Dedifferentiated amniotic fluid mesenchymal stem cell (primary cell): ENCODE results near the gene HSF2.
A peak's percentile ranks its signal among the peaks of the same experiment; 100 is the strongest.

Source experiments
- DNase-seq: peaks from one replicate; pipeline ENCODE4 v3.0.0-alpha.2; 2016; ENCODE audit errors: extremely low spot score

HSF2 gene

DNA sequence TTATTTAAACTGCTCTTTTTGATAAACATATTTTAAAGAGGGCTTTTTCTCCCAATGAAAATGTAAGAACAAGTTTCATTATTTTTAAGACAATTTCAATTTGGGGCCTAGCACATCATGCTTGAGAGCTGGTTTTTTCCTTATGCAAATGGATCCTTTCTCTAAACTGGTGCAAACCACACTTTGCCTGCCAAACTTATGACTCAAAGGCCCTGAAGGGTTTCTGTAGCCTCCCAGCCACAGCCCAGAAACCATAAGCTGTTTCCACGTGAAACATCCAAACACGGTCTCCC is 451 bp upstream of the HSF2 start:
- no peak for DNase-seq

DNA sequence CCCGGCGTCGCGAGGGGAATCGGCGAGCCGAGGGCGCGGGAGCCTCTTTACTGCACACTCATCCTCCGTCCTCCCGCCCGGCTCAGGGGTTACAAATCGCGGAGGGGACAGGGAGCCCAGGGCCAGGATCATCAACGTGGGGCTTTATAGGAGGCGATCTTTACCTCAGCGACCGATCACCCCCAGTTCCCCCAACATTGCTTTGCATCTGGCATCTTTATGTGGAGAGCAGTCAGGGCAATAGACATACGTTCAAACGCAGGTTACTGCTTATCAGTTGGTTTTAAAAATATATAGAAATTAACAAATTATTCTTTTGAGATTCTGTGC is 634 bp downstream of the HSF2 start:
- no peak for DNase-seq

DNA sequence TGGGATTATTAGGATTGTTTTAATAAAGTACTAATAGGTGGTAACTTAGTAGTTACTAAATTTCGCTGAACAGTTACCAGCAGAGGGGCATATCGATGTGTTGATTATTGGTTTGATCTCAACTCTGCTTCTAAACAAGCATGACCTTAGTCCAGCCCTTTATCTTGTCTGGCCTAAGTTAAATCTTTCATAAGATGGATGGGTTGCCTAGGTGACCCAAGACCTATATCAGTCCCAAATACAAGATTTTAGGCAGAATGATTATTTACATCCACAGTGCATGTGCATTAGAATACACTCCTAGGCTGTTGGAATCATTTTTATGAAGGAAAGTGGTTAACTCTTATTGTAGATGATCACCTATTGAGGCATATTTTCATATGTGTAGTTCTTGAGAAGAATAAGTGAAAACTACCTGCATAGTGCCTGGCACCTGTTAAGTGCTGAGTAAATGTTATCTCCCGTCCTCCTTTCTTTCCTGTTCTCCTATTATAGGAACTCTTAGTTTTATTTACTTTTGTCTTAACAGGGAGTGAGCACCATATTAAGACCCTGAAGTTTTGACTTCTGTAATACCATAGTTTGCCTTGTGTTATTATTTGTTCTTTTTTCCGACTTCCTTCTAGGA is 1.1 kb downstream of the HSF2 start:
- DNase-seq = no peak

DNA sequence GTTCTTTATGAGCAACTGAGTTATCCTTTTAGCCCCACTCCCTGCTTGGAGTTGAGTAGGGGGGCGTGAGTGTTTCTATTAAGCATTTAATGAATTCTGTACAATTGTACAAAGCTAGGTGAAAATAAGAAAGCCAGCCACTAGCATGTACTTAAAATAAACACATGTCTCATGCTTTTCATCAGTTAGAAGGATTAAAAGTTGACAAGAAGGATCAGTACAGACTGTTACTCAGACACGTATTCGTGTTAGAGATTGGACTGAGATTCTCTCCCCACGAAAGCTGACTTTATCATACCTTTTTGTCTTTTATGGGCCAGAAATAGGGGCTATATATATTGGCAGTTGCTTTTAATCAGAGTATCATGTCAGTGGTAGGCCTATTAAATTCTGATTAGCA is 1.7 kb downstream of the HSF2 start:
- DNase-seq = no peak

DNA sequence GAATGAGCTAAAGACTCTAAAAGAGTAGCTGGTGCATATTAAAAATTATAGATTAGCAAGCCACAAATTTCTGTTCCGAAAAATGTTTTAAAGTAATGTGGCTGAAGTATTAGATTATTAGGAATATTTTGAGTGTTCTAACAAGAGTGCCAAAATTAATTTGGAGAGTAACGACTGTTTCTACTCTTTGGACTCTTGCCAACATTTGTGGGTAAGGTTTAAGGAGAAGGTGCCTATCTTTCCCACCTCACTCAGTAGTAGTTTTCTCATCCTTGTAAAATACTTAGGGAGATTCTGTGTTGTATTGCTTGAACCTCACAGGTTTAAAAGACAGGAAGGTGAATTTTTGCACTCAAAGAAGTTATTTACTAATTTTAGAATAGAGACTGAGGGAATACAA is 5.0 kb downstream of the HSF2 start:
- DNase-seq = no peak

DNA sequence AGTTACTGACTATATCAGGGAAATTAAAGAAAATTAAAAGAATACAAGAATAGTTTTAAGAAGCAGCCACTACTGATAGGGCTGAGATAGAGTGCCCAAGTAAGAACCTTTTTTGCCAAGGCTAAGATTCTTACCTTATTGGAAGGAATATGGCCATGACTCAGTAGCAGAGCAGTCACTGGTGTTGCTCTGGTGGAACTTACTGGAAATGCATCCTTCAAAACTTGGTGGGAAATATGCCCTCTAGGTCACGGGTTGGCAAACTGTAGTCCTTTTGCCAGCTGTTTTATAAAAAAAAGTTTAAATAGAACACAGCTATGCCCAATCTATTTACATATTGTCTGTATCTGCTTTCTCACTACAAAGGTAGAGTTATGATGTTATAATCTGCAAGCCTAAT is 6.0 kb downstream of the HSF2 start:
- DNase-seq = no peak

DNA sequence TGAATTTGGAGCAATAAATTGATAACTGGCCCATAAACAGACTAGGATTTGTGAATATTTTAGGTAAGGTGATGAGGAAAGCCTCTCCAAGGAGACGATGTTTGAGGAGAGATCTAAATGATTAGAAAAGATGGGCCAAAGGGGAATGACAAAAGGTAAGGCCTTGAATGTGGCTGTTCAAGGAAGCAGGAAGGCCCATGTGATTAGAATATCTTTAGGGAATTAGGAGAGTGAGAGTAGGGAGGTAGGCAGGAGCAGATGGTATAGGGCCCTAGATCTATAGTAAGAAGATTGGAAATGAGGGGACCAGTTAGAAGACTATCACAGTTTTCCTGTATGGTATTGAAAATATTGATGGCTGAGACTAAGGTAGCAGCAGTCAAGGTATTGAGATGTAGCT is 6.7 kb downstream of the HSF2 start:
- no peak for DNase-seq

DNA sequence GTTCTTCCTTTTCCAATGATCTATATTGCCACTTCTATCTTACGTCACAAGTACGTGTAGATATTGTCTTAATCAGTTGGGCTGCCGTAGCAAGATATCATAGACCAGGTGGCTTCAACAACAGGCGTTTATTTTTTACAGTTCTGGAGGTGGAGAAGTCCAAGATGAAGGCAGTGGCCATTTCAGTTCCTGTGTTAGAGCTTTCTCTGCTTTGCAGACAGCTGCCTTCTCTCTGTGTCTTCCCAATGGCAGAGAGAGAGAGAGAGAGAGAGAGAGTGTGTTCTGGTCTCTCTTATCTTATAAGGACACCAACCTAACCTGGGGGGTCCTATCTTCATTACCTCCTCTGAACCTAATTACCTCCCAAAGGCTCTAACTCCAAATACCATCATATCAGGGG is 8.3 kb downstream of the HSF2 start:
- DNase-seq = no peak

DNA sequence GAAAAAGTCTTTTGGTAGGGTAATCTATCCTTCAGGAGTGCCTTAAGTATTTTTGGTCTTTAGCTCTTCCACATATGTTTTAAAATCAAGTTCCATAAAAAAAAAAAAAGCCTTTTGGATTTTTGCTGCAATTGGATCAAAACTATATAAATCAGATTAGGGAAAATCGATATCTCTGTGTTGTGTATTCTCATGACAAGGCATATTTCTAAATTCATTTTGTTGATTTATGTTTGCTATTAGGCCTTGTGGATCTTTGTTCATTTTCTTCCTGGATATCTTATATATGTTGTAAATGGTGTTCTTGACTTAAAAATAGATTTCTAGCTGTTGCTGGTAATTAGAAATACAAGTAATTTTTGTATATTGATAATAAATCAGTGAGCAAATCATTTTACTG is 8.8 kb downstream of the HSF2 start:
- no peak for DNase-seq

DNA sequence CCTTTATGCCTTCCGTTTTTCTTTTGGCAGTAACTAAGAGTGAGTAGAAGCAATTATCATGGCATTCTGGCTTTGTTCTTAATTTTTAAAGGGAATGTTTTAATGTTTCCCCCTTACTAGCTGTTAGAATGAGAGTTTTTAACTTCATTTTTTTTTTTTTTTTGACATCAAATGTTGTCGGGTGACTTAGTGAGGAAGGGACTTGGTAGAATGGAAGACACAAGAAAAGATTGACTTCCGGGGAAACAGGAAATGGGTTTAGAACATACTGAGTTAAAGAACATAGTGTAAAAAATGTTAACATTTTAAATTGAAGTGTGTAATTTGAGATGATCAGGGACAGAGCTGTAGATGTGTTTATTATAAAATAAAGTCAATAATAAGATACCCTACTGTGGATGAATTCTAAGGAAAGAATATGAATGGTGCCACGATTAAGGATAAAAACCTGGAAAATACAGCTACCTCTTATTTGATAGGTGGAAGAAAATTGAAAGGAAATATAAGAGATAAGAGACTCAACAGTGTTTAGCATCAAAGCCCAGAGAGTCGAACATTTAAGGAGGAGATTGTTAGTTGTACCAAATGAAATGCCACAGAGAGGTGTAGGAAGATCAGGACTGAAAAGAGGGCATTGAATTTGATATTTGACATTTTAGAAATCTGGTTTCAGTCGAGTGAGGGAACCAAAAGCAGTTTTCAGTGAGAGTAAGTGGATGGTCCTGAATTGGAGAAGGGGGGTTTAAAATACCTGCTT is 9.4 kb downstream of the HSF2 start:
- DNase-seq = no peak

DNA sequence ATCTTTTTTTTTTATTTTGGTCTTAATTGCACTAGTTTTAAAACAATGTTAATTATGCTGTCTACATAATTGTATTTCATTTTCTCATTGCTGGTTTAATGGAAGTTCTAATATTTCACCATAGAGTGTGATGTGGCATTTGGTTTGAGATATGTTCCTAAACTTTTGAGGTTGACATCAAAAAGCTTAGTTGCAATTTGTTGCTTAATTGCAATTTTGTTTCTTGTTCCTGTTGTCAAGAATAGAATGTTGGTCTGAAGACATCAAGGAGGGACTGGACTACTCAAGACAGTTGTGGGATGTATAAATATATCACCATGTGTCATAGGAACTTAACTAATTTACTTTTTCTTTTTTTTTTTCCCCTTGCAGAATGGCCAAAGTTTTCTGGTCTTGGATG is 12.5 kb downstream of the HSF2 start:
- DNase-seq = no peak

DNA sequence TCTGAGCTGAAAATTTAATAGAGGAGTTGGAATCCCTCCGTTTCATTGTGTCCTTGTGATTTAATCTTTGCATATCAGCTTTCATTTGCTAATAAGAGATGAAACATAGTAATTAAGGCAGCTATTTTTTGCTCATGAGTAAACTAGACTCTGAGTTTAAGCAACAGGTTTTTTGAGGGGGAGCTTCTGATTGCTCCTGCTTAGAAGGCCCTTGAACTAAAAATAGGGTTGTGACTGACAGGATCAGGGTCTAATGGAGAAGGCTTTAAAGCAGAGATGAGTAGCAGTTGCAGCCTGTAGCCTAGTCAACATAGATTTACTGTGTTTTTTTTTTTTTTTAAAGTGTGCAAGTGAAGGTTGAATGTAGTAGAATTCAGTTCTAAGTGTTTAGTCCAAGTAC is 17.4 kb downstream of the HSF2 start:
- DNase-seq = no peak

DNA sequence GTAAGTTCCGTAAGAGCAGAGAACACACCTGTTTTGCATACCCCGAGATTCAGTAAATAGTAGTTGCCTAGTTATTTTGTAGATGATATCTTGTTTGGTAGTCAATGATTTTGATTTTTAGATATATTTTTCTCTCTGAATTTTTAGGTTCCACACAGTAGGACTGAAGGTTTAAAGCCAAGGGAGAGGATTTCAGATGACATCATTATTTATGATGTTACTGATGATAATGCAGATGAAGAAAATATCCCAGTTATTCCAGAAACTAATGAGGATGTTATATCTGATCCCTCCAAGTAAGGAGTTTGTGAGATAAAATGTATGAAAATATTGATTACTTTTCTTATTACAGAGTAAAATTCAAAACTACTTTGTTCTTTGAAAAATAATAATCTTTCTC is 22.6 kb downstream of the HSF2 start:
- no peak for DNase-seq

DNA sequence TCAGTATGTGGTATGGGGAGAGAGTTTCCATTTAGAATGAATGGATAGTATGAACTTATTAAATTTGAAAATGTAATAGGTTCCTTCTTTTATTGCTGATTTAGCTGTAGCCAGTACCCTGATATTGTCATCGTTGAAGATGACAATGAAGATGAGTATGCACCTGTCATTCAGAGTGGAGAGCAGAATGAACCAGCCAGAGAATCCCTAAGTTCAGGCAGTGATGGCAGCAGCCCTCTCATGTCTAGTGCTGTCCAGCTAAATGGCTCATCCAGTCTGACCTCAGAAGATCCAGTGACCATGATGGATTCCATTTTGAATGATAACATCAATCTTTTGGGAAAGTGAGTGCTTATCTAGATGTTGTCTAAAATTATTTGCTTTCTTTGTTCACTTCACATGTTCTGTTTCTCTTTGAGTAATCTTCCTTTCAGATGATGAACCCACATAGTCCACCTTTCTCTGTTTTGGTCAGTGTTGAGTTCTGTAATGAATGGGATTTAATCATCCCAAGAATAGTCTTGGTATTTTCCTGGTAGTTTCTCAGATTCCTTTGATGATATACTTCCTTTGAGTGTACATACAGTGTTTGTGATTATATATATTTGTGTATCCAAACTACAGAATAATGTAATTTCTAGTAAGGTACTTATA is 23.3 kb downstream of the HSF2 start:
- DNase-seq = no peak

DNA sequence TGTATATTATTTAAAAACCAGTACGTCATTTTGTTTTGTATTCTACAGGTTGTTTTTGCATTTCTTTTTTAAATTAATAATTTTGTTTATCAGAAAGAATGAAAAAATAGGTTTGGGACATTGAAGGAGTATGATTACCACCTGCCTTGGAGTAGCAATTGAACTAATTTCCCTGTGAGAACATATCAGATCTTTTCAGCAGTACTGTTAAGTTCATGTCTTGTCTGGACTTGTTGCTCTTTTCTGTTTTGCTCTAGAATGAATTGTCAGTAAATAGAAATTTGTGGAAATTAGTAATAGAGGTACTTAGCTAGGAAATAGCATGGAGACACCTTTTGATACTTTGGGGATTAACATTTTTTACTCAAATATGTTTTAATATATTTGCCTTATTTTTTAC is 24.3 kb downstream of the HSF2 start:
- DNase-seq = no peak

DNA sequence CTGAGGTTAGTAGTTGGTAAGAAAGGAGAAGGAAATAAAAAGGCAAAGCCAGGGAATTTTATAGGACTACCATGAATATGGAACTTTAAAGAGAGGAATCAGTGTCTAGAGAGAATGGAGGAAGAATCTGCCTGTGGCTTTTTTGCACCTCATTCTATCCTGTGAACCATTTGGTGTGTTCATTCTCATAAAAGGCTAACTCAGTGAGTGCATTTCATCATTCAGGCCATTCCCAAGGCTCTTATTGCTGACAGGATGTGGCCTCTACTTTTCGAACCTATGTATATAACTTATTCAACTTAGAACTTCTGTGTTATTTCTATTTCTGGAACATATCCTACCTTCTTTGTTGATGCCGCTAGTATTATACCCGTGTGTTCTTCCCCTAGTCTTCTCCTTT is 27.1 kb downstream of the HSF2 start:
- no peak for DNase-seq

DNA sequence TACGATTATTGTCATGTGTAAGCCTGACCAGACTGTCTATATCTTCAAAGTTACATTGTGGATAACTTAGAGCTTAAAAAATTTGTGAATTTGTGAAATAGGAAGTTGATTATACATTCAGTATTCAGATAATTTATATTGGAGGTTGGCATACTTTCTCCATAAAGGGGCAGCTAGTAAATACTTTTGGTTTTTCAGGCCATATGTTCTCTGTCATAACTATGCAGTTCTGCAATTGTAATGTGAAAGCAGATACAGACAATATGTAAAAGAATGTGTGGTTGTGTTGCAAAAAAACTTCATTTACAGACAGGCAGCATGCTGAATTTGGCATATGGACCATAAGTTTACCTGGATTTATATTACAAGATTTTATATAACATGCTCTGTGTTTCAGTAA is 29.3 kb downstream of the HSF2 start:
- DNase-seq = peak; percentile 24

DNA sequence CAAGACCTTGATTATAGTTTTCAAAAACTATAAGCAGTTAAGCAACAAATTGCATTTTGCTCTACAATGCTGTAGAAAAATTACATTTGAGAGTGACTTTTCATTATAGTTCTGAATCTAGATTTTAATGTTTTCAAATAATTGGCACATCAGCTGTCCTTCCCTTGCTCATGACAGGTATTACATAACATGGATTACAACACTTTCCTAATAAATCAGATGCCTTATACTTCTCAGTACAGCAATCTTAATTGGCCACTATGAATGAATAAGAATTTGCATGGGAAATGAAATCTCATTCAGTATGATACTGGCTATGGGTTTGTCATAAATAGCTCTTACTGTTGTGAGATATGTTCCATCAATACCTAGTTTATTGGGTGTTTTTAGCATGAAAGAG is 29.9 kb downstream of the HSF2 start:
- DNase-seq = no peak

DNA sequence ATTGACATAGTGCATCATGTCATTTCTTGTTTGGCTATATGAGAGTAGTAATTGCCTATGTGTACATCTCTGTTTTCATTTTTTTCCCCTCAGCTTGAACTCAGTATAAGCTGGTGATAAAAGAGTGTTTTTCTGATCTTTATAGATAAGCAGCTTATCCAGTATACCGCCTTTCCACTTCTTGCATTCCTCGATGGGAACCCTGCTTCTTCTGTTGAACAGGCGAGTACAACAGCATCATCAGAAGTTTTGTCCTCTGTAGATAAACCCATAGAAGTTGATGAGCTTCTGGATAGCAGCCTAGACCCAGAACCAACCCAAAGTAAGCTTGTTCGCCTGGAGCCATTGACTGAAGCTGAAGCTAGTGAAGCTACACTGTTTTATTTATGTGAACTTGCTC is 32.3 kb downstream of the HSF2 start:
- DNase-seq = no peak

DNA sequence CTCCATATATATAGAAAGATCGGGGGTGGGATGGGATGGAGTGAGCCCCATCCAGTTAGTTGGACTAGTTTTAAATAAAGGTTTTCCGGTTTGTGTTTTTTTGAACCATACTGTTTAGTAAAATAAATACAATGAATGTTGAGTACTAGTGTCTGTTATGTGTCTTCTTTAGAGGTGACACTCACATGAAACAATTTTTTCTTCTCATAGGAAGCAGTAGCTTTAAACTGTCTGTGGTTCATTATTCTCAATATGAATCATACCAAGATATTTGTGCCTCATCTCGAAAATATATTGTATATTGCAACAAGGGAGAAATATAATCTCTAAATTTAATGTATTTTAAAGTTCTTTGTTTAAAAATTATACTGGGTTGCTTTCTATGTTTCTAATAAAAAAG is 33.4 kb downstream of the HSF2 start:
- no peak for DNase-seq

DNA sequence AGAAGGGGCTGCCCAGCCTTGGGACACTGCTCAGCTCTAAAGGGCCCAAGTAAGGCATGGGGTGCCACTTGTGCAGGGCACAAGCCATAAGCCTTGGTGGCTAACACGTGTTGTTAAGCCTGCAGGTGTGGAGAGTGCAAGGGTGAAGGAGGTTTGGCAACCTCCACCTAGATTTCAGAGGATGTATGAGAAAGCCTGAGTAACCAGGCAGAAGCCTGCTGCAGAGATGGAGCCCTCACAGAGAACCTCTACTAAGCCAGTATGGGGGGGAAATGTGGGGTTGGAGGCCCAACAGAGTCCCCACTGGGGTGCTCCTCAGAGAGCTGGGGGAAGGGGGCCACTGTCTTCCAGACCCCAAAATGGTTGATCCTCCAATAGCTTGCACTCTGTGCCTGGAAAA is 39.5 kb downstream of the HSF2 start:
- DNase-seq = no peak

DNA sequence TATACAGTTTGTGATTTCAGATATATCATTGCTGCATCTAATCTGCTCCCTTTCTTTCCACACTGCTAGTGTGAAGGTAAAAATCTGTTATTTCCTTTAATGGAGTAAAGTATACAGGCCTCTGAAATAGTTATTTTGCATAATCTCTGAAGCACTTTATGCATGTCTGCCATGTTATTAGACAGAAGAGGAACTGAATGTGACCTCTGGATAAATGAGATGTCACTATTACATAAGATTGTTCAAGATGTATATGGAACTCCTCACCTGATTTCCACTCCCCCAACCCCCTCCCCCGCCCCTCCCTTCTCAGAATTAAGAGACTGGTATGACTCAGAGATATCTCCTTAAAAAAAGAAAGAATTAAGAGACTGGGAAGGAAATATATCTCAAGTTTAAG is 45.8 kb downstream of the HSF2 start:
- DNase-seq = no peak

DNA sequence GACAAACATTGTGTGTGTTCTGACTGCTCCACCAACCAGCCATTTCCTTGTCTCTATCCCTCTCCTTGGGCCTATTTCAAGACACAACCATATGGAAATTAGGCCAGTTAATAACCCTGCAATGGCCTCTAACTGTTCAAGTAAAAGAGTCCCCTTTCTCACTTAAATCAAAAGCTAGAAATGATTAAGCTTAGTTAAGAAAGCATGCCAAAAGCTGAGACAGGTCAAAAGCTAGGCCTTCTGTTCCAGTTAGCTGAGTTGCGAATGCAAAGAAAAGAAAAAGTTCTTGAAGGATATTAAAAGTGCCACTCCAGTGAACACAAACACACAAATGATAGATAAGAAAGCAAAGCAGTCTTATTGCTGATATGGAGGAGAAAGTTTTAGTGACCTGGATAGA is 49.6 kb downstream of the HSF2 start:
- DNase-seq = no peak

DNA sequence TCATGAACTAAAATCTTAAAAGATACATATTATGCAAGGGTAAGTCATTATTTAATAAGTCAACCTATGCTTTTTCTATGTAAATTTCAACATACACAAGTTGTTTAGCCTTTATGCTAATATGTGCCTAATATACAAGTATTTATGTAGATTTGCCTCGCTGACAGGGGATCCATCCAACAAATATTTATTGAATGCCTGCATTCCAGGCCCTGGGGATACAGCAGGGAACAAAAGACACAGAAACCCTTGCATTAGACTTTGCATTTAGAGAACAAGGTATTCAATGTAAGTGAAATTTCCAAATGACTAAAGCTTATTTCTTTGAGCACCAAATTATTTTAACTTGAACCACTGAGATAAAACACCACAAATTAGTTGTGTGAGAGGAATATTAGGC is 53.1 kb downstream of the HSF2 start:
- no peak for DNase-seq
